Activated CD8-positive, alpha-beta memory T cell treated with anti-CD3 and anti-CD28 coated beads for 4 hours (primary cell): ENCODE results near the gene NR3C2.
"Not testable (repeated sequence)": the region's sequence is repeated elsewhere in the genome, so short reads cannot be mapped to it uniquely, and the experiment has no call there.

Experiments used
- DNase-seq, 2 donors: peaks; one replicate each; pipeline ENCODE4 v3.0.0-alpha.2; 2020; ENCODE audit warnings: low read depth in 2 of 2

Gene NR3C2

GRCh38 chr4:148369919-148370318, 72.3 kb downstream of the NR3C2 start:
- DNase-seq = no peak

GRCh38 chr4:148367756-148368155, 74.5 kb downstream of the NR3C2 start:
- no peak for DNase-seq

GRCh38 chr4:148366251-148366650, 76.0 kb downstream of the NR3C2 start:
- no peak for DNase-seq

- no peak for DNase-seq
Measured at GRCh38 chr4:148364525-148364924, 77.7 kb downstream of the NR3C2 start.

GRCh38 chr4:148359769-148360168, 82.4 kb downstream of the NR3C2 start:
- DNase-seq = no peak

- no peak for DNase-seq
Measured at GRCh38 chr4:148355442-148356123, 86.6 kb downstream of the NR3C2 start.

- DNase-seq = no peak
Measured at GRCh38 chr4:148354186-148354585, 88.0 kb downstream of the NR3C2 start.

- DNase-seq = no peak
Measured at GRCh38 chr4:148353571-148353970, 88.6 kb downstream of the NR3C2 start.

GRCh38 chr4:148349153-148349552, 93.1 kb downstream of the NR3C2 start:
- no peak for DNase-seq

- no peak for DNase-seq
Measured at GRCh38 chr4:148346657-148347056, 95.6 kb downstream of the NR3C2 start.

- no peak for DNase-seq
Measured at GRCh38 chr4:148345509-148345908, 96.7 kb downstream of the NR3C2 start.

GRCh38 chr4:148344941-148345340, 97.3 kb downstream of the NR3C2 start:
- no peak for DNase-seq

- no peak for DNase-seq
Measured at GRCh38 chr4:148344352-148344751, 97.9 kb downstream of the NR3C2 start.

- DNase-seq = no peak
Measured at GRCh38 chr4:148341980-148342800, 100.0 kb downstream of the NR3C2 start.

GRCh38 chr4:148335133-148335532, 107.1 kb downstream of the NR3C2 start:
- no peak for DNase-seq

- no peak for DNase-seq
Measured at GRCh38 chr4:148333265-148333664, 108.9 kb downstream of the NR3C2 start.

GRCh38 chr4:148332486-148332885, 109.7 kb downstream of the NR3C2 start:
- DNase-seq = no peak

- DNase-seq = no peak
Measured at GRCh38 chr4:148330724-148331123, 111.5 kb downstream of the NR3C2 start.

- DNase-seq = no peak
Measured at GRCh38 chr4:148330161-148330560, 112.1 kb downstream of the NR3C2 start.

GRCh38 chr4:148329751-148330150, 112.5 kb downstream of the NR3C2 start:
- DNase-seq = no peak

GRCh38 chr4:148327683-148328082, 114.5 kb downstream of the NR3C2 start:
- no peak for DNase-seq

- DNase-seq = not testable (repeated sequence)
Measured at GRCh38 chr4:148323316-148323715, 118.9 kb downstream of the NR3C2 start.

- DNase-seq = no peak
Measured at GRCh38 chr4:148315049-148315448, 127.2 kb downstream of the NR3C2 start.
